ENCODE results near the gene ADCK2. TPM values are rescaled to one million over a fixed set of nuclear protein-coding genes. Genes with fewer than 3 reads are reported as not detected.

The ADCK2 gene
- total RNA-seq, 4 donors from 2014 or later, result 17.6 to 34.1 (median 21.6) TPM

DNA sequence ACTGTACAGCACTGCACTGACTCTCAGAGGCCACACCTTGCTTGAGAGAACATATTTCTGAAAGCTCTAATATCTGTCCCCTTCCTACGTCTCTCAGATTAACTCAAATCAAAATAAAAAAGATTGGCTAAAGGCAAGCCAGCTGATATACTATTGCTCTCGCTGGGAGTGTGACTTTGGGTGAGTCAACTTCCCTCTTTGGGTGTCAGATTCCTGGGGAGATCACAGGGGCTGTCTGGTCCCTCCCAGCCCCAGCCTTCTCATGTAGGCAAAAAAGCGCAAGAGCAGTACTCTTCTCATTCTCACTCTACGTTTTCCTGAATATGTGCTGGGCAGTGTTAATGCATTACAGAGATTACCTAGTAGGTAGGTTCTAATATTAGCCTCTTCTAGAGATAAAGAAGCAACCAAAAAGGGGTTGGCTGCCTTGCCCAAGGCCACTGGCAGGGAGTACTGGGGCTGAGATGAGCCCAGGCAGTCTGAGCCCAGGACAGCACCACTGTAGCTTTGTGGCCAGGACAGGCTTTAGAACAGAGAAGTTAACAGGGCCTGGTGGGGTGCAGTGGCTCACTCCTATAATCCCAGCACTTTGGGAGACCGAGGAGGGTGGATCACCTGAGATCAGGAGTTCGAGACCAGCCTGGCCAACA, 23.1 kb upstream of the ADCK2 start:
- Histone ChIP-seq H3K36me3 (no peaks in the 10 kb centered on the region), H3K27me3 (peaks cover 0 to 3% (median 0%) of the 10 kb centered on the region in 4 donors), H3K4me3 (no peak overlapping the region), H3K27ac (no peak overlapping the region), H3K9me3 (no peaks in the 10 kb centered on the region), H3K4me1 (peaks cover 0 to 17% (median 7%) of the 10 kb centered on the region in 3 donors)
- intact Hi-C loops (cut with DNase I), result no loop called here
- WGBS, 2 donors, result 74 to 75% methylated on average over 5 to 6 of the region's 6 CpGs
- no peak for TF ChIP-seq POLR2A (IDR thresholded peaks at IDR 0.05)
- TF ChIP-seq, protein P1, sequence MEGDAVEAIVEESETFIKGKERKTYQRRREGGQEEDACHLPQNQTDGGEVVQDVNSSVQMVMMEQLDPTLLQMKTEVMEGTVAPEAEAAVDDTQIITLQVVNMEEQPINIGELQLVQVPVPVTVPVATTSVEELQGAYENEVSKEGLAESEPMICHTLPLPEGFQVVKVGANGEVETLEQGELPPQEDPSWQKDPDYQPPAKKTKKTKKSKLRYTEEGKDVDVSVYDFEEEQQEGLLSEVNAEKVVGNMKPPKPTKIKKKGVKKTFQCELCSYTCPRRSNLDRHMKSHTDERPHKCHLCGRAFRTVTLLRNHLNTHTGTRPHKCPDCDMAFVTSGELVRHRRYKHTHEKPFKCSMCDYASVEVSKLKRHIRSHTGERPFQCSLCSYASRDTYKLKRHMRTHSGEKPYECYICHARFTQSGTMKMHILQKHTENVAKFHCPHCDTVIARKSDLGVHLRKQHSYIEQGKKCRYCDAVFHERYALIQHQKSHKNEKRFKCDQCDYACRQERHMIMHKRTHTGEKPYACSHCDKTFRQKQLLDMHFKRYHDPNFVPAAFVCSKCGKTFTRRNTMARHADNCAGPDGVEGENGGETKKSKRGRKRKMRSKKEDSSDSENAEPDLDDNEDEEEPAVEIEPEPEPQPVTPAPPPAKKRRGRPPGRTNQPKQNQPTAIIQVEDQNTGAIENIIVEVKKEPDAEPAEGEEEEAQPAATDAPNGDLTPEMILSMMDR (IDR thresholded peaks at IDR 0.05), result no peak
- DNase-seq, result no peak

DNA sequence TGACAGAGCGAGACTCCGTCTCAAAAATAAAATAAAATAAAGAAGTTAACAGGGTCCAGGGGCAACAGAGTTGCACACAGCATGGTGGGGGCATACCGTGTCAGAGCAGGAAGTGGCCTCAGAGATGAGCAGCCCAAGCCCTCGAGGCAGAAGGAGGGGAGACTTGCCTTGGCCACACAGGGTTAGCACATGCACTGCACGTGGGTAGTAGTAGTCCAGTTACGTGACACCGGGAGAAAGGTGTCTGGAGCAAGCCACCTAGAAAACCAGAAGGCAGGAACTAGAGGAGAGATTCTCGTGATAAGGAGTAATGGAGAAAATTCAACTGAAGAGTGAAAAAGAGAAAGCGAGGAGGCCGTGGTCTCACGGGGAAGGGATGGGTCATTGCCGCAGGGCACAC, 22.4 kb upstream of the ADCK2 start:
- intact Hi-C loops (cut with DNase I), result no loop called here

DNA sequence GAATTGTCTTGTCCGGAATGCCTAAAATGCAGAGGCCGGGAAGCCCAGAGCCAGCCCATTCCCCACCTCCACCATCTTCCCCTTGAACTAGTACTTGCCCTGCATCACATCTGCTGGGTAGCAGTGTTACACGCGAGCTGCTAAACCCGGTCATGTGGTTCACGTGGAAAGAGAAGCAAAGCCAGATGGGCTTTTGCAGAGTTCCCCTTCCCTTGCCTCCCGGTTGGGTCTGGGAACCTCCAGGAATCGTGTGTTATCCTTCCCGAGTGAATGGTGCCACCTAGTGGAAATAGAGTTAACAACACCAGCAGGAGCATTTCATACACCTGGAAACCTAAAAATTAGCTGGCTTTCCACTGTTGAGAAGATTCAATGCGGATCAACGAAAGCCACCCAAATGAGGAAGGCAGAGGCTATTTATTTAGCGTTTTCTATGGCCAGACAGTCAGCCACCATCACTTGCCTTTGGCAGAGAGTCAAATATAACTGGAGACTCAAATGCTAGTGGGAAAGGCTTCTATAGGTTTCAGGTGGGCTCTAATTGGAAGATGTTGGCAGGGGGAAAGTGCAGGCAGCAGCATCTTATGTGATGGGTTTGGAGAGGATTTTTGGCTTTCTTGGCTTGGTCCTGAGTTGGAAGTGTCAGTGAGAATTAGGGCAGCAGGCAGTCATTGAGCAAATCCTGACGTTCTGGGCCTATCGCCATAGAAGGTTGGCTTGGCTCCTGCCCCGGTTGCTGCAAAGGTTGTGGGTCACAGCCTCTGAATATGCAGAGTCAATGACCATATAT, 19.2 kb upstream of the ADCK2 start:
- Histone ChIP-seq H3K4me3 (no peak overlapping the region), H3K4me1 (peaks cover 0 to 41% (median 22%) of the 10 kb centered on the region in 3 donors), H3K9me3 (no peaks in the 10 kb centered on the region), H3K27me3 (no peaks in the 10 kb centered on the region), H3K36me3 (no peaks in the 10 kb centered on the region), H3K27ac (no peak overlapping the region)
- TF ChIP-seq, protein P1 (IDR thresholded peaks at IDR 0.05), result peak; percentile 46 to 93 (median 82)
- TF ChIP-seq POLR2A (IDR thresholded peaks at IDR 0.05), result no peak
- no peak for DNase-seq
- 12 to 21% methylated on average over 8 to 15 of the region's 15 CpGs for WGBS, 2 donors
- intact Hi-C loops (cut with DNase I), result loop anchor here (2.0 kb wide), 1 partner anchor 135 kb away; no protein-coding TSS in a partner anchor

More for the DNA sequence above, 22.4 kb upstream of the ADCK2 start:
- no peaks in the 10 kb centered on the region for H3K36me3 ChIP-seq
- H3K27me3 ChIP-seq, result no peaks in the 10 kb centered on the region
- no peak for DNase-seq
- no peak overlapping the region for H3K4me3 ChIP-seq
- TF ChIP-seq, protein P1 (IDR thresholded peaks at IDR 0.05), result no peak
- no peak for TF ChIP-seq POLR2A (IDR thresholded peaks at IDR 0.05)
- WGBS, 2 donors, result 79 to 83% methylated on average over 12 of the region's 12 CpGs
- H3K9me3 ChIP-seq, result no peaks in the 10 kb centered on the region
- no peak overlapping the region for H3K27ac ChIP-seq
- peaks cover 0 to 17% (median 7%) of the 10 kb centered on the region in 3 donors for H3K4me1 ChIP-seq

DNA sequence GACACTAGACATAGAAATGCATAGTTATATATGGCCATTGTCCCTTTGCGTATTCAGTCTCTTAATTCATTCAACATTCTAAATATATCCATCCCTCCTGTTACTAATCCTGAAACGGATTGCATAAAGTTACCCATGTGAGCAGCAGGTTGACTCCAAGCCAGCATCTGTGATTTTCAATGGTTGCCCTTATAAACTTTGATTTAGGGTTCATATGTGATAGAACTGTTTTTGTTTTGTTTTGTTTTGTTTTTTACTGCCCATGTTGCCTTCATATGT, 18.7 kb upstream of the ADCK2 start:
- Histone ChIP-seq H3K27me3 (peaks cover 0 to under 1% (median 0%) of the 10 kb centered on the region in 4 donors), H3K27ac (no peak overlapping the region), H3K36me3 (no peaks in the 10 kb centered on the region), H3K4me3 (no peak overlapping the region), H3K4me1 (peaks cover 0 to 41% (median 22%) of the 10 kb centered on the region in 3 donors), H3K9me3 (no peaks in the 10 kb centered on the region)
- intact Hi-C loops (cut with DNase I), result no loop called here
- 62 to 74% methylated on average over 2 of the region's 2 CpGs for WGBS, 2 donors
- DNase-seq, result no peak
- no peak for TF ChIP-seq POLR2A (IDR thresholded peaks at IDR 0.05)
- TF ChIP-seq, protein P1 (IDR thresholded peaks at IDR 0.05), result no peak

DNA sequence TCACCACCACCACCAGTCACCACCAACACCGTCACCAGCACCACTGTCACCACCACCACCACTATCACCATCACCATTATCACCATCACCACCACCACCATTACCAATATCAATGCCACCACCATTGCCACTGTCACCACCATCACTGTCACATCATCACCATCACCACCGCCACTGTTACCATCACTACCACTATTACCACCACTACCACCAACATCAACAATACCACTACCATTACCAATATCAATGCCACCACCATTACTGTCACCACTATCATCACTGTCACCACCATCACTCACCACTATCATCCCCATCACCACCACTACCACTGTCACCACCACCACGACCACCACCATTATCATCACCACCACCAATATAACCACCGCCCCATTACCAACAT, 18.1 kb upstream of the ADCK2 start:
- no peak for DNase-seq
- no peak overlapping the region for H3K27ac ChIP-seq
- H3K36me3 ChIP-seq, result no peaks in the 10 kb centered on the region
- 92 to 95% methylated on average over 4 of the region's 4 CpGs for WGBS, 2 donors
- H3K27me3 ChIP-seq, result peaks cover 0 to 7% (median 0%) of the 10 kb centered on the region in 4 donors
- no peaks in the 10 kb centered on the region for H3K9me3 ChIP-seq
- TF ChIP-seq, protein P1 (IDR thresholded peaks at IDR 0.05), result no peak
- TF ChIP-seq POLR2A (IDR thresholded peaks at IDR 0.05), result no peak
- no peak overlapping the region for H3K4me3 ChIP-seq
- H3K4me1 ChIP-seq, result peaks cover 0 to 42% (median 22%) of the 10 kb centered on the region in 3 donors
- intact Hi-C loops (cut with DNase I), result no loop called here

Data from esophagus squamous epithelium (tissue), 5 donors.